ENCODE measurements around the gene PPP3CA.

PPP3CA gene

GRCh38 chr4:101289306-101289705 is 58.0 kb downstream of the PPP3CA start:
- no peak for DNase-seq (ENCODE audit: low spot score)
- FAIRE-seq, result no peak

GRCh38 chr4:101288365-101289145 is 58.8 kb downstream of the PPP3CA start:
- FAIRE-seq (no peak), DNase-seq (ENCODE audit: low spot score) (no peak)

- FAIRE-seq (no peak), DNase-seq (ENCODE audit: low spot score) (no peak)
These were observed 60.0 kb downstream of the PPP3CA start for GRCh38 chr4:101287324-101287723.

- FAIRE-seq (no peak), DNase-seq (ENCODE audit: low spot score) (no peak)
These were observed 60.7 kb downstream of the PPP3CA start for GRCh38 chr4:101286663-101287062.

GRCh38 chr4:101285985-101286384 is 61.3 kb downstream of the PPP3CA start:
- DNase-seq (ENCODE audit: low spot score), result no peak
- peak; percentile 44 for FAIRE-seq

- DNase-seq (ENCODE audit: low spot score), result no peak
- no peak for FAIRE-seq
These were observed 62.8 kb downstream of the PPP3CA start for GRCh38 chr4:101284546-101284945.

- FAIRE-seq (no peak), DNase-seq (ENCODE audit: low spot score) (no peak)
These were observed 63.9 kb downstream of the PPP3CA start for GRCh38 chr4:101283434-101283833.

GRCh38 chr4:101282076-101282844 is 65.1 kb downstream of the PPP3CA start:
- DNase-seq (ENCODE audit: low spot score) (no peak), FAIRE-seq (no peak)

- no peak for DNase-seq (ENCODE audit: low spot score)
- no peak for FAIRE-seq
These were observed 66.3 kb downstream of the PPP3CA start for GRCh38 chr4:101280866-101281600.

- DNase-seq (ENCODE audit: low spot score) (no peak), FAIRE-seq (no peak)
These were observed 67.9 kb downstream of the PPP3CA start for GRCh38 chr4:101279377-101279871.

- no peak for FAIRE-seq
- no peak for DNase-seq (ENCODE audit: low spot score)
These were observed 69.7 kb downstream of the PPP3CA start for GRCh38 chr4:101277671-101278070.

GRCh38 chr4:101276661-101277060 is 70.7 kb downstream of the PPP3CA start:
- DNase-seq (ENCODE audit: low spot score) (no peak), FAIRE-seq (no peak)

GRCh38 chr4:101274888-101275752 is 72.2 kb downstream of the PPP3CA start:
- DNase-seq (ENCODE audit: low spot score) (no peak), FAIRE-seq (no peak)

- FAIRE-seq (no peak), DNase-seq (ENCODE audit: low spot score) (no peak)
These were observed 75.8 kb downstream of the PPP3CA start for GRCh38 chr4:101271516-101271915.

GRCh38 chr4:101269682-101270081 is 77.6 kb downstream of the PPP3CA start:
- FAIRE-seq (no peak), DNase-seq (ENCODE audit: low spot score) (no peak)

- FAIRE-seq, result no peak
- no peak for DNase-seq (ENCODE audit: low spot score)
These were observed 81.5 kb downstream of the PPP3CA start for GRCh38 chr4:101265816-101266172.

- FAIRE-seq (no peak), DNase-seq (ENCODE audit: low spot score) (no peak)
These were observed 82.1 kb downstream of the PPP3CA start for GRCh38 chr4:101264993-101265815.

GRCh38 chr4:101264512-101264911 is 82.8 kb downstream of the PPP3CA start:
- FAIRE-seq (no peak), DNase-seq (ENCODE audit: low spot score) (no peak)

- DNase-seq (ENCODE audit: low spot score) (no peak), FAIRE-seq (no peak)
These were observed 84.6 kb downstream of the PPP3CA start for GRCh38 chr4:101262683-101263082.

- DNase-seq (ENCODE audit: low spot score) (no peak), FAIRE-seq (no peak)
These were observed 87.5 kb downstream of the PPP3CA start for GRCh38 chr4:101259876-101260275.
